ENCODE measurements around the gene ULK4.

Gene ULK4

GRCh38 chr3:41482134-41482533 is 479.8 kb downstream of the ULK4 start:
- no peaks in the 10 kb centered on the region for H3K27me3 ChIP-seq (ENCODE audit: insufficient read depth, low read length, poor library complexity, severe bottlenecking)
- H3K9me3 ChIP-seq (ENCODE audit: insufficient read depth, low read depth, low read length) = no peaks in the 10 kb centered on the region
- H3K4me2 ChIP-seq (ENCODE audit: low read depth, low read length, poor library complexity, severe bottlenecking) = no peak overlapping the region
- no peak overlapping the region for H2AFZ ChIP-seq (ENCODE audit: low read length)
- TF ChIP-seq CTCF (conservative IDR thresholded peaks at IDR 0.05; ENCODE audit: low read length) (no peak), EZH2phosphoT487 (IDR thresholded peaks at IDR 0.05; ENCODE audit: borderline replicate concordance) (no peak)
- H3K4me1 ChIP-seq (ENCODE audit: insufficient read depth, low read length, poor library complexity, severe bottlenecking) = no peaks in the 10 kb centered on the region
- no peaks in the 10 kb centered on the region for H3K9me2 ChIP-seq (replicated peaks; ENCODE audit: low read depth, low read length)
- no peak overlapping the region for H3K4me3 ChIP-seq (ENCODE audit: low read length, poor library complexity, severe bottlenecking)
- no peaks in the 10 kb centered on the region for H4K20me1 ChIP-seq (ENCODE audit: insufficient read depth, low read length, poor library complexity, severe bottlenecking)
- H3F3A ChIP-seq (ENCODE audit: low read depth) = no peaks in the 10 kb centered on the region
- H3K79me2 ChIP-seq (ENCODE audit: insufficient read depth, low read length) = no peaks in the 10 kb centered on the region
- H3K36me3 ChIP-seq (ENCODE audit: insufficient read depth, low read length) = no peaks in the 10 kb centered on the region
- H3K9ac ChIP-seq (ENCODE audit: low read depth, low read length, poor library complexity, severe bottlenecking) = no peak overlapping the region

GRCh38 chr3:41478278-41478677 is 483.6 kb downstream of the ULK4 start:
- no peaks in the 10 kb centered on the region for H3K79me2 ChIP-seq (ENCODE audit: insufficient read depth, low read length)
- no peaks in the 10 kb centered on the region for H3K36me3 ChIP-seq (ENCODE audit: insufficient read depth, low read length)
- no peaks in the 10 kb centered on the region for H3K9me2 ChIP-seq (replicated peaks; ENCODE audit: low read depth, low read length)
- no peaks in the 10 kb centered on the region for H3K27me3 ChIP-seq (ENCODE audit: insufficient read depth, low read length, poor library complexity, severe bottlenecking)
- H3K9me3 ChIP-seq (ENCODE audit: insufficient read depth, low read depth, low read length) = no peaks in the 10 kb centered on the region; the same call in 1 of the 2 replicates
- no peaks in the 10 kb centered on the region for H3F3A ChIP-seq (ENCODE audit: low read depth)
- H4K20me1 ChIP-seq (ENCODE audit: insufficient read depth, low read length, poor library complexity, severe bottlenecking) = no peaks in the 10 kb centered on the region
- TF ChIP-seq EZH2phosphoT487 (IDR thresholded peaks at IDR 0.05; ENCODE audit: borderline replicate concordance) (no peak), CTCF (conservative IDR thresholded peaks at IDR 0.05; ENCODE audit: low read length) (no peak)
- H3K9ac ChIP-seq (ENCODE audit: low read depth, low read length, poor library complexity, severe bottlenecking) = no peak overlapping the region
- no peak overlapping the region for H2AFZ ChIP-seq (ENCODE audit: low read length)
- no peak overlapping the region for H3K4me2 ChIP-seq (ENCODE audit: low read depth, low read length, poor library complexity, severe bottlenecking)
- no peaks in the 10 kb centered on the region for H3K4me1 ChIP-seq (ENCODE audit: insufficient read depth, low read length, poor library complexity, severe bottlenecking)
- no peak overlapping the region for H3K4me3 ChIP-seq (ENCODE audit: low read length, poor library complexity, severe bottlenecking)

- H3K9me3 ChIP-seq (ENCODE audit: insufficient read depth, low read depth, low read length) = peaks cover 7% of the 10 kb centered on the region; the same call in 1 of the 2 replicates
- no peaks in the 10 kb centered on the region for H3K36me3 ChIP-seq (ENCODE audit: insufficient read depth, low read length)
- no peak overlapping the region for H2AFZ ChIP-seq (ENCODE audit: low read length)
Observed at GRCh38 chr3:41477399-41478014, 484.4 kb downstream of the ULK4 start.

More at GRCh38 chr3:41477399-41478014, 484.4 kb downstream of the ULK4 start:
- no peak for TF ChIP-seq EZH2phosphoT487 (IDR thresholded peaks at IDR 0.05; ENCODE audit: borderline replicate concordance)
- no peak for TF ChIP-seq CTCF (conservative IDR thresholded peaks at IDR 0.05; ENCODE audit: low read length)
- H3K9ac ChIP-seq (ENCODE audit: low read depth, low read length, poor library complexity, severe bottlenecking) = no peak overlapping the region
- H3F3A ChIP-seq (ENCODE audit: low read depth) = no peaks in the 10 kb centered on the region
- no peaks in the 10 kb centered on the region for H3K9me2 ChIP-seq (replicated peaks; ENCODE audit: low read depth, low read length)
- H4K20me1 ChIP-seq (ENCODE audit: insufficient read depth, low read length, poor library complexity, severe bottlenecking) = no peaks in the 10 kb centered on the region
- no peaks in the 10 kb centered on the region for H3K4me1 ChIP-seq (ENCODE audit: insufficient read depth, low read length, poor library complexity, severe bottlenecking)
- H3K4me3 ChIP-seq (ENCODE audit: low read length, poor library complexity, severe bottlenecking) = no peak overlapping the region
- H3K79me2 ChIP-seq (ENCODE audit: insufficient read depth, low read length) = no peaks in the 10 kb centered on the region
- H3K4me2 ChIP-seq (ENCODE audit: low read depth, low read length, poor library complexity, severe bottlenecking) = no peak overlapping the region
- no peaks in the 10 kb centered on the region for H3K27me3 ChIP-seq (ENCODE audit: insufficient read depth, low read length, poor library complexity, severe bottlenecking)
